HepG2 (cell line): Measurements from ENCODE around the gene MTHFD1L. TPM values are rescaled to one million over a fixed set of nuclear protein-coding genes. Genes with fewer than 3 reads are reported as not detected.

Source experiments
- ATF1 ChIP-seq: IDR thresholded peaks from 2 replicates; pipeline ENCODE4 v1.6.1; 2016; ENCODE audit warnings: mild to moderate bottlenecking, control low read depth
- ATF2 ChIP-seq: sonication (generic); formaldehyde crosslinking; IDR thresholded peaks from 2 replicates; pipeline ENCODE4 v1.4.0; 2020; ENCODE audit warnings: missing genetic modification reagents
- ATF7 ChIP-seq, 2 experiments: fragments of 450-650 bp in 1 of 2; sonication (generic) in 1 of 2; formaldehyde crosslinking in 1 of 2; IDR thresholded peaks; 2 replicates each; pipeline versions ENCODE4 v1.4.0 to v1.6.1; 2016 to 2020; ENCODE audit warnings: antibody characterized with exemption in 1 of 2, mild to moderate bottlenecking in 1 of 2, missing genetic modification reagents in 1 of 2
- CENPBD1 ChIP-seq: sonication (generic); formaldehyde crosslinking; IDR thresholded peaks from 2 replicates; pipeline ENCODE4 v1.8.0; 2022; ENCODE audit warnings: missing genetic modification reagents, low read depth, mild to moderate bottlenecking, borderline replicate concordance
- CREB1 ChIP-seq, 2 experiments: fragments of 450-650 bp in 1 of 2; IDR thresholded peaks; 2 replicates each; pipeline ENCODE4 v1.6.1; 2016 to 2017; ENCODE audit warnings: control low read depth in 1 of 2, mild to moderate bottlenecking in 1 of 2, missing compliant biosample characterization in 1 of 2, missing genetic modification characterization in 1 of 2
- ELF1 ChIP-seq: sonication (generic); formaldehyde crosslinking; IDR thresholded peaks from 2 replicates; pipeline ENCODE4 v1.4.0; 2020; ENCODE audit warnings: missing genetic modification reagents
- FOXA3 ChIP-seq: IDR thresholded peaks from 2 replicates; pipeline ENCODE4 v1.6.1; 2016; ENCODE audit warnings: missing genetic modification reagents, missing compliant biosample characterization
- FOXK1 ChIP-seq: sonication (generic); formaldehyde crosslinking; IDR thresholded peaks from 2 replicates; pipeline ENCODE4 v1.4.0; 2020; ENCODE audit warnings: low read depth, missing genetic modification reagents, borderline replicate concordance
- HDAC2 ChIP-seq: sonication (generic); formaldehyde crosslinking; IDR thresholded peaks from 2 replicates; pipeline ENCODE4 v1.4.0; 2020; ENCODE audit warnings: missing genetic modification reagents
- HOXA5 ChIP-seq: sonication (generic); formaldehyde crosslinking; IDR thresholded peaks from 2 replicates; pipeline ENCODE4 v1.4.0; 2020; ENCODE audit warnings: missing genetic modification reagents
- KMT2B ChIP-seq: IDR thresholded peaks from 2 replicates; pipeline ENCODE4 v1.6.1; 2016; ENCODE audit warnings: missing genetic modification reagents, missing compliant biosample characterization
- NFKBIZ ChIP-seq: IDR thresholded peaks from 2 replicates; pipeline ENCODE4 v1.6.1; 2018; ENCODE audit warnings: missing genetic modification reagents, missing compliant biosample characterization
- RAD51 ChIP-seq: fragments of 450-650 bp; IDR thresholded peaks from 2 replicates; pipeline ENCODE4 v1.6.1; 2016; ENCODE audit warnings: borderline replicate concordance
- SAP130 ChIP-seq: IDR thresholded peaks from 2 replicates; pipeline ENCODE4 v1.6.1; 2016; ENCODE audit warnings: low read depth
- SMARCE1 ChIP-seq: fragments of 450-650 bp; IDR thresholded peaks from 2 replicates; pipeline ENCODE4 v1.6.1; 2017; ENCODE audit warnings: borderline replicate concordance
- SOX13 ChIP-seq, 3 experiments: fragments of 450-650 bp in 1 of 3; sonication (generic) in 1 of 3; formaldehyde crosslinking in 1 of 3; IDR thresholded peaks in 2 of 3; conservative IDR thresholded peaks in 1 of 3; 2 replicates each; pipeline versions ENCODE4 v1.5.0 to v1.6.1; 2016 to 2020; ENCODE audit warnings: antibody characterized with exemption in 1 of 3, mild to moderate bottlenecking in 1 of 3, missing compliant biosample characterization in 1 of 3, missing genetic modification reagents in 1 of 3, moderate library complexity in 1 of 3
- SRSF9 ChIP-seq: fragments of 200-400 bp; formaldehyde crosslinking; IDR thresholded peaks from 2 replicates; pipeline ENCODE4 v1.6.1; 2018; ENCODE audit warnings: borderline replicate concordance, mild to moderate bottlenecking, low read depth, low read length; ENCODE audit not compliant: insufficient read depth, poor library complexity, severe bottlenecking
- YY1 ChIP-seq: IDR thresholded peaks from 2 replicates; pipeline ENCODE4 v1.6.1; 2011; ENCODE audit warnings: low read length, low read depth, moderate library complexity, mild to moderate bottlenecking; ENCODE audit not compliant: insufficient read depth, insufficient replicate concordance
- ZBED4 ChIP-seq: sonication (generic); formaldehyde crosslinking; IDR thresholded peaks from 2 replicates; pipeline ENCODE4 v1.4.0; 2020; ENCODE audit warnings: missing genetic modification reagents, borderline replicate concordance
- ZBTB1 ChIP-seq: sonication (generic); formaldehyde crosslinking; IDR thresholded peaks from 2 replicates; pipeline ENCODE4 v1.4.0; 2020; ENCODE audit warnings: missing genetic modification reagents, borderline replicate concordance
- ZFX ChIP-seq: sonication (generic); formaldehyde crosslinking; IDR thresholded peaks from 2 replicates; pipeline ENCODE4 v1.4.0; 2020; ENCODE audit warnings: mild to moderate bottlenecking, low read depth, missing genetic modification reagents, moderate library complexity
- ZNF136 ChIP-seq: sonication (generic); formaldehyde crosslinking; IDR thresholded peaks from 2 replicates; pipeline ENCODE4 v1.8.1; 2022; ENCODE audit warnings: low read depth, mild to moderate bottlenecking, moderate library complexity, missing genetic modification reagents
- ZNF331 ChIP-seq: sonication (generic); formaldehyde crosslinking; IDR thresholded peaks from 2 replicates; pipeline ENCODE4 v1.4.0; 2020; ENCODE audit warnings: missing genetic modification reagents
- ZNF780A ChIP-seq: sonication (generic); formaldehyde crosslinking; IDR thresholded peaks from 2 replicates; pipeline ENCODE4 v1.8.0; 2022; ENCODE audit warnings: mild to moderate bottlenecking, missing genetic modification reagents, moderate library complexity
- polyA plus RNA-seq, 8 experiments: library from polyadenylated mRNA; depleted of rRNA in 3 of 8; stranded (reverse) in 7 of 8; unstranded in 1 of 8; fragments of >200 nt; fragmentation: Illumina TruSeq in 4 of 8; extraction: Trizol in 4 of 8; gene quantifications; 2 replicates each; pipeline versions ENCODE4 v1.2.1 to v1.2.3, GENCODE V29; 2011 to 2016; ENCODE audit warnings: low read depth in 4 of 8, missing spikeins in 1 of 8, mixed read lengths in 1 of 8; ENCODE audit not compliant: insufficient read depth in 1 of 8
- total RNA-seq, 5 experiments: library from RNA; depleted of rRNA; stranded (reverse); fragments of >200 nt; fragmentation: Illumina TruSeq; extraction: Trizol; gene quantifications; 2 replicates each; pipeline ENCODE4 v1.2.3, GENCODE V29; 2016; ENCODE audit warnings: low read depth in 1 of 5

MTHFD1L gene
- total and polyA plus RNA-seq, 2 of the 13 experiments (the other 11 are each of a cell fraction or from before 2014, with no cell fraction given) = 24.0 to 39.6 TPM

- TF ChIP-seq ZBED4 (CRISPR knock-in tag) = peak; percentile 50; the same call in 1 of the 2 replicates
- TF ChIP-seq FOXA3 = peak; percentile 96
- 0 out of 2 replicates have a peak, but pooled peaks have one; percentile 35 for TF ChIP-seq ATF2 (CRISPR knock-in tag)
- peak; percentile 94 for TF ChIP-seq ZNF331 (CRISPR knock-in tag)
- peak; percentile 67 for TF ChIP-seq CREB1 (IDR thresholded peaks at IDR 0.05)
- TF ChIP-seq CREB1 (CRISPR knock-in tag; IDR thresholded peaks at IDR 0.05) = peak; percentile 74
- TF ChIP-seq HDAC2 (CRISPR knock-in tag) = peak; percentile 45; the same call in 1 of the 2 replicates
- 0 out of 2 replicates have a peak, but pooled peaks have one; percentile 31 for TF ChIP-seq NFKBIZ
- TF ChIP-seq SOX13 (IDR thresholded peaks at IDR 0.05) = peak; percentile 82
- TF ChIP-seq SOX13 (CRISPR knock-in tag; conservative IDR thresholded peaks at IDR 0.05 in 1 of 2, IDR thresholded peaks at IDR 0.05 in 1 of 2) = peak in 1 of 2 experiments; percentile 96; a peak in 2 of 4 replicates
- peak; percentile 50; the same call in 1 of the 2 replicates for TF ChIP-seq ZNF136 (CRISPR knock-in tag)
- TF ChIP-seq ELF1 (CRISPR knock-in tag) = peak; percentile 44
- peak; percentile 90 for TF ChIP-seq SAP130 (CRISPR knock-in tag)
- TF ChIP-seq ATF1 = peak; percentile 56
- TF ChIP-seq YY1 = no peak
- TF ChIP-seq ZFX (CRISPR knock-in tag) = peak; percentile 66; the same call in 1 of the 2 replicates
- peak; percentile 67 for TF ChIP-seq KMT2B (CRISPR knock-in tag)
- TF ChIP-seq HOXA5 (CRISPR knock-in tag) = 0 out of 2 replicates have a peak, but pooled peaks have one; percentile 20
- no peak for TF ChIP-seq RAD51
- TF ChIP-seq ATF7 (IDR thresholded peaks at IDR 0.05) = no peak
- no peak; the same call in 1 of the 2 replicates for TF ChIP-seq ATF7 (CRISPR knock-in tag; IDR thresholded peaks at IDR 0.05)
- TF ChIP-seq SMARCE1 = no peak
- TF ChIP-seq ZBTB1 (CRISPR knock-in tag) = no peak
- TF ChIP-seq SRSF9 = no peak
- TF ChIP-seq ZNF780A (CRISPR knock-in tag) = no peak
- TF ChIP-seq CENPBD1 = no peak
- TF ChIP-seq FOXK1 = peak; percentile 51; the same call in 1 of the 2 replicates
These were observed 16.5 kb downstream of the MTHFD1L start (continued) for GRCh38 chr6:150881911-150882481.
